ENCODE measurements around the gene EFHC1. TPM values are rescaled to one million over a fixed set of nuclear protein-coding genes. Genes with fewer than 3 reads are reported as not detected.

The EFHC1 gene
- total RNA-seq, 1 donor from 2014 or later = 25.6 TPM

GRCh38 chr6:52411911-52412310 lies 8.2 kb upstream of the EFHC1 start:
- DNase-seq (ENCODE audit: low read depth) (no peak), FAIRE-seq (no peak)
- Histone ChIP-seq H3K9me3 (ENCODE audit: insufficient read depth, low read depth, low read length) (no peaks in the 10 kb centered on the region), H3K27me3 (ENCODE audit: insufficient read depth, low read length) (no peaks in the 10 kb centered on the region), H3K27ac (ENCODE audit: low read depth, low read length) (no peak overlapping the region), H3K4me1 (ENCODE audit: insufficient read depth, low read length) (peaks cover 9% of the 10 kb centered on the region), H4K20me1 (ENCODE audit: insufficient read depth, low read length) (no peaks in the 10 kb centered on the region), H3K9ac (ENCODE audit: low read length) (no peak overlapping the region), H3K79me2 (ENCODE audit: insufficient read depth, low read length) (no peaks in the 10 kb centered on the region), H3K4me3 (ENCODE audit: insufficient read depth, low read depth, low read length) (no peak overlapping the region), H2AFZ (ENCODE audit: low read depth, low read length) (no peak overlapping the region), H3K36me3 (ENCODE audit: insufficient read depth, low read length) (no peaks in the 10 kb centered on the region), H3K4me2 (ENCODE audit: low read length) (no peak overlapping the region)
- Mint-ChIP-seq H3K27ac (ENCODE audit: unreplicated experiment) (peak overlapping the region; percentile 26), H3K9me3 (ENCODE audit: unreplicated experiment) (no peaks in the 10 kb centered on the region), H3K27me3 (ENCODE audit: low read depth, unreplicated experiment) (no peaks in the 10 kb centered on the region), H3K4me3 (ENCODE audit: unreplicated experiment) (no peak overlapping the region), H3K36me3 (ENCODE audit: low read depth, unreplicated experiment) (no peaks in the 10 kb centered on the region), H3K4me1 (ENCODE audit: low read depth, unreplicated experiment) (peaks cover 37% of the 10 kb centered on the region)
- TF ChIP-seq CTCF (IDR thresholded peaks at IDR 0.05; ENCODE audit: insufficient read depth, low read depth, low read length) = no peak
- no peak for TF ChIP-seq EZH2 (IDR thresholded peaks at IDR 0.05; ENCODE audit: insufficient read depth, low read length)

- Mint-ChIP-seq H3K4me3 (ENCODE audit: unreplicated experiment) (no peak overlapping the region), H3K4me1 (ENCODE audit: low read depth, unreplicated experiment) (peaks cover 45% of the 10 kb centered on the region), H3K27me3 (ENCODE audit: low read depth, unreplicated experiment) (no peaks in the 10 kb centered on the region), H3K9me3 (ENCODE audit: unreplicated experiment) (no peaks in the 10 kb centered on the region), H3K27ac (ENCODE audit: unreplicated experiment) (no peak overlapping the region), H3K36me3 (ENCODE audit: low read depth, unreplicated experiment) (no peaks in the 10 kb centered on the region)
- DNase-seq (ENCODE audit: low read depth) (no peak), FAIRE-seq (no peak)
- H3K4me2 ChIP-seq (ENCODE audit: low read length) = no peak overlapping the region
- H3K9me3 ChIP-seq (ENCODE audit: insufficient read depth, low read depth, low read length) = no peaks in the 10 kb centered on the region
- H3K27ac ChIP-seq (ENCODE audit: low read depth, low read length) = no peak overlapping the region
- H3K9ac ChIP-seq (ENCODE audit: low read length) = no peak overlapping the region
- no peaks in the 10 kb centered on the region for H3K36me3 ChIP-seq (ENCODE audit: insufficient read depth, low read length)
- TF ChIP-seq EZH2 (IDR thresholded peaks at IDR 0.05; ENCODE audit: insufficient read depth, low read length) (no peak), CTCF (IDR thresholded peaks at IDR 0.05; ENCODE audit: insufficient read depth, low read depth, low read length) (no peak)
- H3K27me3 ChIP-seq (ENCODE audit: insufficient read depth, low read length) = no peaks in the 10 kb centered on the region
- no peaks in the 10 kb centered on the region for H4K20me1 ChIP-seq (ENCODE audit: insufficient read depth, low read length)
- no peak overlapping the region for H2AFZ ChIP-seq (ENCODE audit: low read depth, low read length)
- H3K79me2 ChIP-seq (ENCODE audit: insufficient read depth, low read length) = peaks cover 4% of the 10 kb centered on the region
- H3K4me3 ChIP-seq (ENCODE audit: insufficient read depth, low read depth, low read length) = no peak overlapping the region
- peaks cover 27% of the 10 kb centered on the region for H3K4me1 ChIP-seq (ENCODE audit: insufficient read depth, low read length)
Observed at GRCh38 chr6:52415333-52415732, 4.8 kb upstream of the EFHC1 start.

DNA sequence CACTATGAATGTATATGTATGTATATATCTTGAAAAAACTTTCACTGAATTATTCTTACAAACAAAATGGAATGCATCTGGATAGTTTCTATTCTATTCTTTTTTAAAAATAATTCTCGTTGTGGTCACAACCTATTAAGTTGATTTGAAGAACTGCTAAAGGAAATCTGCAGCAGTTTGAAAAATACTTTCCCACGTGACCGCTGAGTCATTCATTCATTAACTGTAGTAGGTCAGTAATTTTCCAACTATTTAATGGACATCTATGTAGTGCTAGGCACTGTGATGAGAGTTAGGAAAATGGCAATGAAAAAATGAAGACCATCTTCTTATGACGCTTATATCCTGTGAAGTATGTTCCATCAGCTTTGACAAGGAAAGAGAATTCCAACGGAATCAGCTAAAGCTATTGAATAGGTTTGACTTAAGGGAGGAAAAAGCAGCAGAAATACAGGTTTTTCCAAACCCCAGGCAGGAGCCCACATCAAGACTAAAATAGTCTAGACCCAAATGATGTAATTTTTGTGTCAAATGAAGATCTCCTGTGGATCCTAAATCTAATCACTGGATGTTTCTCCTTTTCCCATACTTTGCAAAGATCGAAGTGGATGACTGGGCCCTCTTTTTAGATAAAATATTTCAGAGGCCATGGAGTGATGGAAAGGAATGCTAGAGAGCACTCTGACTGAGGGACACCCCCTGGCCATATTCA lies 4.1 kb upstream of the EFHC1 start:
- Histone ChIP-seq H3K4me2 (ENCODE audit: low read length) (no peak overlapping the region), H2AFZ (ENCODE audit: low read depth, low read length) (no peak overlapping the region), H3K9me3 (ENCODE audit: insufficient read depth, low read depth, low read length) (no peaks in the 10 kb centered on the region), H4K20me1 (ENCODE audit: insufficient read depth, low read length) (no peaks in the 10 kb centered on the region), H3K79me2 (ENCODE audit: insufficient read depth, low read length) (peaks cover 11% of the 10 kb centered on the region), H3K4me3 (ENCODE audit: insufficient read depth, low read depth, low read length) (no peak overlapping the region), H3K9ac (ENCODE audit: low read length) (no peak overlapping the region), H3K27me3 (ENCODE audit: insufficient read depth, low read length) (no peaks in the 10 kb centered on the region), H3K4me1 (ENCODE audit: insufficient read depth, low read length) (peaks cover 27% of the 10 kb centered on the region), H3K36me3 (ENCODE audit: insufficient read depth, low read length) (no peaks in the 10 kb centered on the region), H3K27ac (ENCODE audit: low read depth, low read length) (no peak overlapping the region)
- Mint-ChIP-seq H3K27ac (ENCODE audit: unreplicated experiment) (no peak overlapping the region), H3K4me1 (ENCODE audit: low read depth, unreplicated experiment) (peaks cover 39% of the 10 kb centered on the region), H3K27me3 (ENCODE audit: low read depth, unreplicated experiment) (no peaks in the 10 kb centered on the region), H3K4me3 (ENCODE audit: unreplicated experiment) (no peak overlapping the region), H3K9me3 (ENCODE audit: unreplicated experiment) (no peaks in the 10 kb centered on the region), H3K36me3 (ENCODE audit: low read depth, unreplicated experiment) (no peaks in the 10 kb centered on the region)
- FAIRE-seq = no peak
- TF ChIP-seq EZH2 (IDR thresholded peaks at IDR 0.05; ENCODE audit: insufficient read depth, low read length) (no peak), CTCF (IDR thresholded peaks at IDR 0.05; ENCODE audit: insufficient read depth, low read depth, low read length) (no peak)
- peak; percentile 20 for DNase-seq (ENCODE audit: low read depth)

Measured in astrocyte (in vitro differentiated cells and primary cell).